Measurements from ENCODE around the gene NT5C2. TPM values are rescaled to one million over a fixed set of nuclear protein-coding genes. Genes with fewer than 3 reads are reported as not detected.

The NT5C2 gene
- total RNA-seq, 4 donors from 2014 or later, result 28.4 to 51.5 (median 33.2) TPM

- no peak overlapping the region for H3K4me3 ChIP-seq
- no peaks in the 10 kb centered on the region for H3K4me1 ChIP-seq
- TF ChIP-seq CTCF (IDR thresholded peaks at IDR 0.05) (no peak), POLR2A (IDR thresholded peaks at IDR 0.05) (no peak), EP300 (IDR thresholded peaks at IDR 0.05) (no peak), POLR2AphosphoS5 (IDR thresholded peaks at IDR 0.05) (no peak)
- no peaks in the 10 kb centered on the region for H3K27me3 ChIP-seq
- WGBS, result 100% methylated on average over 1 of the region's 1 CpG
- H3K27ac ChIP-seq, result no peak overlapping the region
- DNase-seq (ENCODE audit: low spot score in 2 of 2), result no peak
- no peaks in the 10 kb centered on the region for H3K9me3 ChIP-seq
- H3K36me3 ChIP-seq, result peaks cover 57% of the 10 kb centered on the region
These were observed 110.4 kb downstream of the NT5C2 start for GRCh38 chr10:103082683-103083082.

GRCh38 chr10:103080891-103081581, 112.0 kb downstream of the NT5C2 start:
- TF ChIP-seq POLR2A (IDR thresholded peaks at IDR 0.05) (no peak), EP300 (IDR thresholded peaks at IDR 0.05) (no peak), CTCF (IDR thresholded peaks at IDR 0.05) (no peak)
- H3K4me1 ChIP-seq, result no peaks in the 10 kb centered on the region
- H3K36me3 ChIP-seq, result peaks cover 52% of the 10 kb centered on the region
- H3K27ac ChIP-seq, result no peak overlapping the region
- H3K9me3 ChIP-seq, result no peaks in the 10 kb centered on the region
- no peak overlapping the region for H3K4me3 ChIP-seq
- no peak for DNase-seq (ENCODE audit: low spot score in 2 of 2)
- WGBS, result 80% methylated on average over 2 of the region's 4 CpGs
- H3K27me3 ChIP-seq, result no peaks in the 10 kb centered on the region

GRCh38 chr10:103079946-103080345, 113.1 kb downstream of the NT5C2 start:
- 90% methylated on average over 11 of the region's 11 CpGs for WGBS
- no peaks in the 10 kb centered on the region for H3K27me3 ChIP-seq
- no peak for DNase-seq (ENCODE audit: low spot score in 2 of 2)
- no peak overlapping the region for H3K27ac ChIP-seq
- H3K9me3 ChIP-seq, result no peaks in the 10 kb centered on the region
- H3K36me3 ChIP-seq, result peaks cover 44% of the 10 kb centered on the region
- no peaks in the 10 kb centered on the region for H3K4me1 ChIP-seq
- no peak for TF ChIP-seq EP300 (IDR thresholded peaks at IDR 0.05)
- no peak for TF ChIP-seq CTCF (IDR thresholded peaks at IDR 0.05)
- no peak for TF ChIP-seq POLR2A (IDR thresholded peaks at IDR 0.05)
- H3K4me3 ChIP-seq, result no peak overlapping the region

- no peak for DNase-seq (ENCODE audit: low spot score in 2 of 2)
- TF ChIP-seq POLR2A (IDR thresholded peaks at IDR 0.05) (no peak), CTCF (IDR thresholded peaks at IDR 0.05) (no peak), EP300 (IDR thresholded peaks at IDR 0.05) (no peak), POLR2AphosphoS5 (IDR thresholded peaks at IDR 0.05) (no peak)
- 96% methylated on average over 7 of the region's 7 CpGs for WGBS
- Histone ChIP-seq H3K36me3 (peaks cover 39% of the 10 kb centered on the region), H3K9me3 (no peaks in the 10 kb centered on the region), H3K27me3 (no peaks in the 10 kb centered on the region), H3K27ac (no peak overlapping the region), H3K4me3 (no peak overlapping the region), H3K4me1 (no peaks in the 10 kb centered on the region)
These were observed 114.0 kb downstream of the NT5C2 start for GRCh38 chr10:103079100-103079499.

- no peak overlapping the region for H3K4me3 ChIP-seq
- H3K9me3 ChIP-seq, result no peaks in the 10 kb centered on the region
- H3K36me3 ChIP-seq, result peaks cover 35% of the 10 kb centered on the region
- WGBS, result 94% methylated on average over 13 of the region's 14 CpGs
- no peak for DNase-seq (ENCODE audit: low spot score in 2 of 2)
- H3K4me1 ChIP-seq, result no peaks in the 10 kb centered on the region
- H3K27me3 ChIP-seq, result no peaks in the 10 kb centered on the region
- no peak overlapping the region for H3K27ac ChIP-seq
- TF ChIP-seq CTCF (IDR thresholded peaks at IDR 0.05) (no peak), EP300 (IDR thresholded peaks at IDR 0.05) (no peak), POLR2A (IDR thresholded peaks at IDR 0.05) (no peak), POLR2AphosphoS5 (IDR thresholded peaks at IDR 0.05) (no peak)
These were observed 114.4 kb downstream of the NT5C2 start for GRCh38 chr10:103078676-103079075.
